Stomach (tissue), 4 donors: Measurements from ENCODE around the gene NOLC1.
"Not testable (repeated sequence)": the region's sequence is repeated elsewhere in the genome, so short reads cannot be mapped to it uniquely, and the experiment has no call there.

Source experiments
- CTCF ChIP-seq, 7 experiments: fragments of 450-650 bp in 4 of 7; fragments of 200-600 bp in 3 of 7; sonication (generic) in 3 of 7; IDR thresholded peaks; one replicate each; pipeline ENCODE4 v1.5.1; 2016 to 2019; ENCODE audit warnings: antibody characterized with exemption in 7 of 7, control low read depth in 2 of 7, mild to moderate bottlenecking in 1 of 7
- EP300 ChIP-seq: sonication (generic); formaldehyde crosslinking; IDR thresholded peaks from one replicate; pipeline ENCODE4 v1.6.1; 2017; ENCODE audit warnings: antibody characterized with exemption
- POLR2A ChIP-seq, 4 donors: fragments of 450-650 bp; IDR thresholded peaks; one replicate each; pipeline ENCODE4 v1.6.1; 2016; ENCODE audit warnings: antibody characterized with exemption in 4 of 4, control low read depth in 2 of 4, mild to moderate bottlenecking in 1 of 4, moderate library complexity in 1 of 4
- POLR2AphosphoS5 ChIP-seq, 3 donors: sonication (generic); formaldehyde crosslinking; IDR thresholded peaks; one replicate each; pipeline ENCODE4 v1.6.1; 2016; ENCODE audit warnings: antibody characterized with exemption in 3 of 3

- not testable (repeated sequence) for TF ChIP-seq POLR2A (IDR thresholded peaks at IDR 0.05); CTCF (IDR thresholded peaks at IDR 0.05); EP300; POLR2AphosphoS5 (IDR thresholded peaks at IDR 0.05)
These were observed 37.0 kb downstream of the NOLC1 start for GRCh38 chr10:102188941-102189898.
